Liver (tissue), 3 donors: ENCODE measurements around the gene GPRC5A.
"Not testable (repeated sequence)": the region's sequence is repeated elsewhere in the genome, so short reads cannot be mapped to it uniquely, and the experiment has no call there.

Source experiments
- FOXA1 ChIP-seq: IDR thresholded peaks from 2 replicates; pipeline ENCODE4 v1.6.1; 2016; ENCODE audit warnings: antibody characterized with exemption
- GABPA ChIP-seq, 2 donors: IDR thresholded peaks in 1 of 2; conservative IDR thresholded peaks in 1 of 2; 2 replicates each; pipeline ENCODE4 v1.6.1; 2016; ENCODE audit warnings: antibody characterized with exemption in 2 of 2, mild to moderate bottlenecking in 1 of 2, moderate library complexity in 1 of 2
- JUND ChIP-seq, 2 donors: IDR thresholded peaks; 2 replicates each; pipeline ENCODE4 v1.6.1; 2016; ENCODE audit warnings: antibody characterized with exemption in 2 of 2
- RAD21 ChIP-seq, 2 donors: IDR thresholded peaks; 2 replicates each; pipeline ENCODE4 v1.6.1; 2016; ENCODE audit warnings: antibody characterized with exemption in 2 of 2, mild to moderate bottlenecking in 2 of 2
- YY1 ChIP-seq: IDR thresholded peaks from 2 replicates; pipeline ENCODE4 v1.6.1; 2016; ENCODE audit warnings: antibody characterized with exemption, mild to moderate bottlenecking
- TF ChIP-seq, protein P1 (sequence below): fragments of 150-350 bp; IDR thresholded peaks from 2 replicates; pipeline ENCODE4 v1.5.1; 2017; ENCODE audit warnings: improper control_type of control experiment, low read depth, low read length; ENCODE audit not compliant: missing input control
- TF ChIP-seq, protein P2 (sequence below): IDR thresholded peaks from 2 replicates; pipeline ENCODE4 v1.6.1; 2016; ENCODE audit warnings: antibody characterized with exemption, mild to moderate bottlenecking
- donor health status: healthy.
- donor health status: healthy.

DNA sequence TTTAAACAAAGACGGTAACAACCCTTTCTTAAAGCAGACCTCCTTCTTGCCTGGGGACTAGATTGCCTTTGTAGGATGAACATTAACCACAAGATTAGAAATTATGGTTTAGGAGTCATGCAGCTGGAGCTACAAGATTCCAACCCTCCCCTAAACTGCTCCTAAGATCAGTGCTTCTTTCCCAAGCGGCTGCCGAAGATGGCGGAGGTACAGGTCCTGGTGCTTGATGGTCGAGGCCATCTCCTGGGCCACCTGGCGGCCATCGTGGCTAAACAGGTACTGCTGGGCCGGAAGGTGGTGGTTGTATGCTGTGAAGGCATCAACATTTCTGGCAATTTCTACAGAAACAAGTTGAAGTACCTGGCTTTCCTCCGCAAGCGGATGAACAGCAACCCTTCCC, 16.1 kb upstream of the GPRC5A start:
- TF ChIP-seq, protein P1, sequence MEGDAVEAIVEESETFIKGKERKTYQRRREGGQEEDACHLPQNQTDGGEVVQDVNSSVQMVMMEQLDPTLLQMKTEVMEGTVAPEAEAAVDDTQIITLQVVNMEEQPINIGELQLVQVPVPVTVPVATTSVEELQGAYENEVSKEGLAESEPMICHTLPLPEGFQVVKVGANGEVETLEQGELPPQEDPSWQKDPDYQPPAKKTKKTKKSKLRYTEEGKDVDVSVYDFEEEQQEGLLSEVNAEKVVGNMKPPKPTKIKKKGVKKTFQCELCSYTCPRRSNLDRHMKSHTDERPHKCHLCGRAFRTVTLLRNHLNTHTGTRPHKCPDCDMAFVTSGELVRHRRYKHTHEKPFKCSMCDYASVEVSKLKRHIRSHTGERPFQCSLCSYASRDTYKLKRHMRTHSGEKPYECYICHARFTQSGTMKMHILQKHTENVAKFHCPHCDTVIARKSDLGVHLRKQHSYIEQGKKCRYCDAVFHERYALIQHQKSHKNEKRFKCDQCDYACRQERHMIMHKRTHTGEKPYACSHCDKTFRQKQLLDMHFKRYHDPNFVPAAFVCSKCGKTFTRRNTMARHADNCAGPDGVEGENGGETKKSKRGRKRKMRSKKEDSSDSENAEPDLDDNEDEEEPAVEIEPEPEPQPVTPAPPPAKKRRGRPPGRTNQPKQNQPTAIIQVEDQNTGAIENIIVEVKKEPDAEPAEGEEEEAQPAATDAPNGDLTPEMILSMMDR, result not testable (repeated sequence)
- not testable (repeated sequence) for TF ChIP-seq RAD21 (IDR thresholded peaks at IDR 0.05); FOXA1; GABPA (IDR thresholded peaks at IDR 0.05 in 1 of 2, conservative IDR thresholded peaks at IDR 0.05 in 1 of 2); JUND (IDR thresholded peaks at IDR 0.05); YY1
- TF ChIP-seq, protein P2, sequence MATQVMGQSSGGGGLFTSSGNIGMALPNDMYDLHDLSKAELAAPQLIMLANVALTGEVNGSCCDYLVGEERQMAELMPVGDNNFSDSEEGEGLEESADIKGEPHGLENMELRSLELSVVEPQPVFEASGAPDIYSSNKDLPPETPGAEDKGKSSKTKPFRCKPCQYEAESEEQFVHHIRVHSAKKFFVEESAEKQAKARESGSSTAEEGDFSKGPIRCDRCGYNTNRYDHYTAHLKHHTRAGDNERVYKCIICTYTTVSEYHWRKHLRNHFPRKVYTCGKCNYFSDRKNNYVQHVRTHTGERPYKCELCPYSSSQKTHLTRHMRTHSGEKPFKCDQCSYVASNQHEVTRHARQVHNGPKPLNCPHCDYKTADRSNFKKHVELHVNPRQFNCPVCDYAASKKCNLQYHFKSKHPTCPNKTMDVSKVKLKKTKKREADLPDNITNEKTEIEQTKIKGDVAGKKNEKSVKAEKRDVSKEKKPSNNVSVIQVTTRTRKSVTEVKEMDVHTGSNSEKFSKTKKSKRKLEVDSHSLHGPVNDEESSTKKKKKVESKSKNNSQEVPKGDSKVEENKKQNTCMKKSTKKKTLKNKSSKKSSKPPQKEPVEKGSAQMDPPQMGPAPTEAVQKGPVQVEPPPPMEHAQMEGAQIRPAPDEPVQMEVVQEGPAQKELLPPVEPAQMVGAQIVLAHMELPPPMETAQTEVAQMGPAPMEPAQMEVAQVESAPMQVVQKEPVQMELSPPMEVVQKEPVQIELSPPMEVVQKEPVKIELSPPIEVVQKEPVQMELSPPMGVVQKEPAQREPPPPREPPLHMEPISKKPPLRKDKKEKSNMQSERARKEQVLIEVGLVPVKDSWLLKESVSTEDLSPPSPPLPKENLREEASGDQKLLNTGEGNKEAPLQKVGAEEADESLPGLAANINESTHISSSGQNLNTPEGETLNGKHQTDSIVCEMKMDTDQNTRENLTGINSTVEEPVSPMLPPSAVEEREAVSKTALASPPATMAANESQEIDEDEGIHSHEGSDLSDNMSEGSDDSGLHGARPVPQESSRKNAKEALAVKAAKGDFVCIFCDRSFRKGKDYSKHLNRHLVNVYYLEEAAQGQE, result not testable (repeated sequence)
